Measurements from ENCODE around the gene HS3ST3A1. TPM values are rescaled to one million over a fixed set of nuclear protein-coding genes. Genes with fewer than 3 reads are reported as not detected.

The HS3ST3A1 gene
- total and polyA plus RNA-seq, 5 donors from 2014 or later: 1.8 to 8.3 (median 7.4) TPM

DNA sequence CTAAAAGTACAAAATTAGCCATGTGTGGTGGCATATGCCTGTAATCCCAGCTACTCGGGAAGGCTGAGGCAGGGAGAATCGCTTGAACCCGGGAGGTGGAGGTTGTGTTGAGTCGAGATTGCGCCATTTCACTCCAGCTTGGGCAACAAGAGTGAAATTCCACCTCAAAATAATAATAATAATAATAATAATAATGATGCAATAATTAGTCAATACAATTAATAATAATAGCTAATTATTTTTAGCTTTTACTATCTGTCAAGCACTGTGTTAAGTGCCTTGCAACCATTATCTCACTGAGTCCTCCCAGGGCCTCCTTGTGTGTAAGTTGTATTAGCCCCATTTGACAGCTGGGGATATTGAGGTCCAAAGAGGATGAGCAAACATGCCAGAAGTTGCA is 14.3 kb upstream of the HS3ST3A1 start:
- no peak overlapping the region for H3K27ac Mint-ChIP-seq
- H3K4me1 ChIP-seq (ENCODE audit: control insufficient read depth, insufficient read depth, low read length, poor library complexity, severe bottlenecking): no peaks in the 10 kb centered on the region
- no peak overlapping the region for H3K4me3 Mint-ChIP-seq
- H3K27ac ChIP-seq (ENCODE audit: insufficient read depth, low read length, poor library complexity, severe bottlenecking): no peak overlapping the region
- H3K36me3 Mint-ChIP-seq: no peaks in the 10 kb centered on the region
- H3K27me3 ChIP-seq (ENCODE audit: control insufficient read depth, insufficient read depth, low read length): peaks cover 16% of the 10 kb centered on the region
- ATAC-seq (ENCODE audit: low read depth in 2 of 2) (no peak), DNase-seq (no peak)
- no peak overlapping the region for H3K4me3 ChIP-seq (ENCODE audit: low read depth, low read length)
- peaks cover 0 to 2% of the 10 kb centered on the region in 2 experiments for H3K9me3 ChIP-seq (ENCODE audit: control insufficient read depth in 2 of 2, low read length in 2 of 2)
- H3K4me1 Mint-ChIP-seq: no peaks in the 10 kb centered on the region
- peaks cover 0 to 13% (median 6%) of the 10 kb centered on the region in 7 donors for H3K9me3 Mint-ChIP-seq
- no peaks in the 10 kb centered on the region for H3K36me3 ChIP-seq (ENCODE audit: control insufficient read depth, insufficient read depth, low read length)
- H3K27me3 Mint-ChIP-seq: peaks cover 59% of the 10 kb centered on the region

DNA sequence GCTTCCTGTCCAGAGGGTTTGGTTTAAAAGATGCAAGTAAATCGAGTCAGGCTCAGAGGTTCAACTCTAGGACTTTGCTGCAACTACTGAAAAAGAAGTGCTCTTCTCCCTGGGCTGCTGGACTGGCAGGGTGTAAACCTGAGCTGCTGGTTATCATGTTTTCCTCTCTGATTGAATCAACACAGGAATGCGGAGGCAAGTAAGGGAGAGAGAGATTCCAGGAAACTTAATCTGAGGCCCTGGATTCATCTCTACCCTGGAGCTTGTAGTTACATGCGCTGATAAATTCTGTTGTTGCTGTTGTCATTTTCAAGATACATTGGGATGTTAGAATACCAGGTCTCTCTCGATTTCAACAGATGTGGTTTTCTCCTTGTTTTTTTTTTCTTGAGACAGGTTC is 8.2 kb upstream of the HS3ST3A1 start:
- no peak overlapping the region for H3K4me3 Mint-ChIP-seq
- peaks cover 51% of the 10 kb centered on the region for H3K27me3 Mint-ChIP-seq
- H3K27ac ChIP-seq (ENCODE audit: insufficient read depth, low read length, poor library complexity, severe bottlenecking): no peak overlapping the region

DNA sequence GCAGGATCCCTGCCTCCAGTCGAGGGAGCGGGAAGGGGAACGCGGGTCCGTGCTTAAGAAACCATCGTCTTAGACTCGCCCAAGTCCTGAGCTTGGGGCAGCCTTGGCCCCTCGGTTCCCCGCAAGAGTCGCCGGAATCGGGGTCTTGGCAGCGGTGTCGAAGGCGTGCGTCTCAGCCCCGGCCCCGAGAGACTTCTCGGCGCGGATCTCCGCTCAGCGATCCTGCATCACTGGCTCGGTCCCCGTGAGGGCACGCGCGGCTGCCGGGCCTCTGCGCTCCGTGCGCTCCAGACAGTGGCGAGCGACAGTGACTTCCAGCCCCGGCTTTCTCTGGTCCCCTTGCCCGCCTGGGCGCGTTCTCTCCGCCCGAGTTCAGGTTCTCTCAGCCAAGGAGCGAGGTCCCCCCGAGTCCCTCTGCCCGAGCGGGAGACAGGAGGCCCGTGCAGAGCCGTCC is 380 bp downstream of the HS3ST3A1 start:
- no peaks in the 10 kb centered on the region for H3K36me3 Mint-ChIP-seq
- peaks cover 68% of the 10 kb centered on the region for H3K27me3 Mint-ChIP-seq
- H3K4me3 Mint-ChIP-seq: peak overlapping the region in 1 of 4 donors; percentile 10
- peaks cover 21% of the 10 kb centered on the region for H3K4me1 ChIP-seq (ENCODE audit: control insufficient read depth, insufficient read depth, low read length, poor library complexity, severe bottlenecking)
- no peaks in the 10 kb centered on the region for H3K9me3 ChIP-seq (ENCODE audit: control insufficient read depth in 2 of 2, low read length in 2 of 2)
- H3K27ac Mint-ChIP-seq: no peak overlapping the region
- H3K9me3 Mint-ChIP-seq: peaks cover 0 to 8% (median 0%) of the 10 kb centered on the region in 7 donors
- peaks cover 0 to 13% (median 5%) of the 10 kb centered on the region in 4 donors for H3K4me1 Mint-ChIP-seq
- peak in 1 of 3 donors; percentile 15 for DNase-seq
- peaks cover 27% of the 10 kb centered on the region for H3K27me3 ChIP-seq (ENCODE audit: control insufficient read depth, insufficient read depth, low read length)
- no peaks in the 10 kb centered on the region for H3K36me3 ChIP-seq (ENCODE audit: control insufficient read depth, insufficient read depth, low read length)
- no peak overlapping the region for H3K27ac ChIP-seq (ENCODE audit: insufficient read depth, low read length, poor library complexity, severe bottlenecking)
- ATAC-seq (ENCODE audit: low read depth in 2 of 2): peak in 1 of 2 donors; percentile 24
- no peak overlapping the region for H3K4me3 ChIP-seq (ENCODE audit: low read depth, low read length)

More for the DNA sequence above, 8.2 kb upstream of the HS3ST3A1 start:
- Mint-ChIP-seq H3K4me1 (no peaks in the 10 kb centered on the region), H3K9me3 (peaks cover 0 to 10% (median 2%) of the 10 kb centered on the region in 7 donors), H3K36me3 (no peaks in the 10 kb centered on the region), H3K27ac (no peak overlapping the region)
- Histone ChIP-seq H3K36me3 (ENCODE audit: control insufficient read depth, insufficient read depth, low read length) (no peaks in the 10 kb centered on the region), H3K4me3 (ENCODE audit: low read depth, low read length) (no peak overlapping the region), H3K4me1 (ENCODE audit: control insufficient read depth, insufficient read depth, low read length, poor library complexity, severe bottlenecking) (no peaks in the 10 kb centered on the region), H3K9me3 (ENCODE audit: control insufficient read depth in 2 of 2, low read length in 2 of 2) (peaks cover 0 to 2% of the 10 kb centered on the region in 2 experiments), H3K27me3 (ENCODE audit: control insufficient read depth, insufficient read depth, low read length) (peaks cover 2% of the 10 kb centered on the region)
- no peak for DNase-seq
- ATAC-seq (ENCODE audit: low read depth in 2 of 2): no peak

DNA sequence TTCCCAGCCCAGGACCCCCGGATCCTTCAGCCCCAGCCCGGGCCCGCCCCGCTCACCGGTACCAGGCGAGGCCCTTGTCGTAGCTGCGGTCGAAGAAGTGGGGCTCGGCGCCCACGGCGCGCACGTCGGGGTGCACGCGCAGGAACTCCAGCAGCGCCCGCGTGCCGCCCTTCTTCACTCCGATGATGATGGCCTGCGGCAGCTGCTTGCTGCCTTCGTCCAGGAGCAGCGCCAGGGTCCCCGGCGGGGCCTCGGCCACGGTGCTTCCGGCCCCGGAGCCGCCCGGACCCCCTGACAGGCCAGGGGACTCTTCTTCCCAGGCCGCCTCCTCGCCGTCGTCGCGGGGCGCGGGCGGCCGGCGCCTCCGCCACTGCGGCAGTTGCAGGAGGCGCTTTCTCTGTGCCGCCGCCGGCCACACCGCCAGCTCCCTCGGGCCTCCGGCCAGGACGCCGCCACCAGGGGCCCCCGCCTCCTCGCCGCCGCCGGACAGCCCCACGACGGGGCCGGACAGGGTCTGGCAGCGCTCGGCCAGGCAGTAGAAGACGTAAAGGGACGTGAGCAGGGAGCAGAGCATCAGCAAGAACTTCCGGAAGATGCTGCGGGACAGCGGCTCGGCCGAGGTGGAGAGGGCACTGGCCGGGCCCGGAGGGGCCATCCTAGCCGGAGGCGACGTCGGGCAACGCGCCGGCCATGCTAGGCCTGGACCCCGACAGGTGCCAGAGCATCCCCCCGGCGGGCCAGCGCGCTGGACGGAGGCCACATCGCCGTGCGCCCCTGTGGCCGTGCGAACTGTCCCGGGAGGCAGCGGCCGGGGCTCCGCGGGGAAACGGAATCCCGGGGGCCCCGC is 1.0 kb downstream of the HS3ST3A1 start:
- Histone ChIP-seq H3K4me3 (ENCODE audit: low read depth, low read length) (no peak overlapping the region), H3K9me3 (ENCODE audit: control insufficient read depth in 2 of 2, low read length in 2 of 2) (no peaks in the 10 kb centered on the region), H3K4me1 (ENCODE audit: control insufficient read depth, insufficient read depth, low read length, poor library complexity, severe bottlenecking) (peaks cover 21% of the 10 kb centered on the region), H3K27ac (ENCODE audit: insufficient read depth, low read length, poor library complexity, severe bottlenecking) (no peak overlapping the region), H3K36me3 (ENCODE audit: control insufficient read depth, insufficient read depth, low read length) (no peaks in the 10 kb centered on the region), H3K27me3 (ENCODE audit: control insufficient read depth, insufficient read depth, low read length) (peaks cover 27% of the 10 kb centered on the region)
- ATAC-seq (ENCODE audit: low read depth in 2 of 2) (no peak), DNase-seq (no peak)
- H3K4me1 Mint-ChIP-seq: peaks cover 0 to 13% (median 5%) of the 10 kb centered on the region in 4 donors
- no peaks in the 10 kb centered on the region for H3K36me3 Mint-ChIP-seq
- peaks cover 0 to 7% (median 0%) of the 10 kb centered on the region in 7 donors for H3K9me3 Mint-ChIP-seq
- no peak overlapping the region for H3K27ac Mint-ChIP-seq
- peaks cover 68% of the 10 kb centered on the region for H3K27me3 Mint-ChIP-seq
- no peak overlapping the region for H3K4me3 Mint-ChIP-seq

DNA sequence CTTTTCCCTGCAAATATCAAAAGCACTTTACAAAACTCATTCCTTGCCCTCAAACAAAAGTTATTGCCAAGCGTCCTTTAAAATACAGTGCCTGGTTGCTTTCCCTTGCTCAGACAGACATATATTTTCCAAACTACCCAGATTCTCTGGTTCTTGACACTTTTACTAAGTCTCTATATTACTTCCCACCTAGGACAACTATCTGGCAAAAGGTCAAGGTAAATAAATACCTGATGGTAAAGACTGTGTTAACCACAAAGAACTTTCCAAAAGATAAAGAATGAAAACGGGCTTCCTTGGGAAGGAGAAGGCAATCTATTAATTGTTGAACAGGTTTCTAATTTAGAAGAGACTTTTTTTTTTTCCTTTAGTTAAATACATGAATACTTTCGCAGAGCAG is 1.9 kb downstream of the HS3ST3A1 start:
- H3K36me3 ChIP-seq (ENCODE audit: control insufficient read depth, insufficient read depth, low read length): no peaks in the 10 kb centered on the region
- Mint-ChIP-seq H3K36me3 (no peaks in the 10 kb centered on the region), H3K27me3 (peaks cover 68% of the 10 kb centered on the region), H3K9me3 (peaks cover 0 to 5% (median 0%) of the 10 kb centered on the region in 7 donors), H3K4me1 (peaks cover 2 to 13% (median 6%) of the 10 kb centered on the region in 4 donors), H3K4me3 (peak overlapping the region in 2 of 4 donors; percentile 52 to 56), H3K27ac (no peak overlapping the region)
- H3K27me3 ChIP-seq (ENCODE audit: control insufficient read depth, insufficient read depth, low read length): peaks cover 27% of the 10 kb centered on the region
- ATAC-seq (ENCODE audit: low read depth in 2 of 2) (no peak), DNase-seq (no peak)
- H3K4me3 ChIP-seq (ENCODE audit: low read depth, low read length): no peak overlapping the region
- H3K9me3 ChIP-seq (ENCODE audit: control insufficient read depth in 2 of 2, low read length in 2 of 2): no peaks in the 10 kb centered on the region
- H3K27ac ChIP-seq (ENCODE audit: insufficient read depth, low read length, poor library complexity, severe bottlenecking): no peak overlapping the region
- peaks cover 21% of the 10 kb centered on the region for H3K4me1 ChIP-seq (ENCODE audit: control insufficient read depth, insufficient read depth, low read length, poor library complexity, severe bottlenecking)

DNA sequence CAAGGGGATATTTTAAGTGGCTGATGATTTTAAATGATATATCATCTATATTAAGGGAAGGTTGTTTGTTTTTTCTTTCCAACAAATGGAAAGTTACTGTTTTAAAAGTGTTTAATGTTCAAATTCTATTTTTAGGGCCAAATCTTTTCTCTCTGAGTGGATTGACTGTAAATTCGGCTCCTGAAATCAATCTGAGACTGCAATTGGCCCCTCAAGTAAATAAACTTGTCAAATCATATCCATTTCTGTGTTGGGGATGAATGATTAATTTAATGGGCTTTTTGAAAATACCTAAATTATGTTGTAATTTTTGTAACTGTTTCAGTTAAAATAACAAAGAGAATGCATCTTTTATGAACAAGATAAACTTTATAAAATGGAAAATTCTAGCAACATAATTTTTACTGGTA is 2.6 kb downstream of the HS3ST3A1 start:
- no peaks in the 10 kb centered on the region for H3K36me3 Mint-ChIP-seq
- Histone ChIP-seq H3K4me1 (ENCODE audit: control insufficient read depth, insufficient read depth, low read length, poor library complexity, severe bottlenecking) (peaks cover 21% of the 10 kb centered on the region), H3K27me3 (ENCODE audit: control insufficient read depth, insufficient read depth, low read length) (peaks cover 27% of the 10 kb centered on the region), H3K36me3 (ENCODE audit: control insufficient read depth, insufficient read depth, low read length) (no peaks in the 10 kb centered on the region), H3K9me3 (ENCODE audit: control insufficient read depth in 2 of 2, low read length in 2 of 2) (no peaks in the 10 kb centered on the region), H3K4me3 (ENCODE audit: low read depth, low read length) (no peak overlapping the region), H3K27ac (ENCODE audit: insufficient read depth, low read length, poor library complexity, severe bottlenecking) (no peak overlapping the region)
- no peak overlapping the region for H3K27ac Mint-ChIP-seq
- H3K27me3 Mint-ChIP-seq: peaks cover 64% of the 10 kb centered on the region
- peaks cover 5 to 13% (median 10%) of the 10 kb centered on the region in 4 donors for H3K4me1 Mint-ChIP-seq
- no peak overlapping the region for H3K4me3 Mint-ChIP-seq
- DNase-seq (no peak), ATAC-seq (ENCODE audit: low read depth in 2 of 2) (no peak)
- peaks cover 0 to 4% (median 0%) of the 10 kb centered on the region in 7 donors for H3K9me3 Mint-ChIP-seq

DNA sequence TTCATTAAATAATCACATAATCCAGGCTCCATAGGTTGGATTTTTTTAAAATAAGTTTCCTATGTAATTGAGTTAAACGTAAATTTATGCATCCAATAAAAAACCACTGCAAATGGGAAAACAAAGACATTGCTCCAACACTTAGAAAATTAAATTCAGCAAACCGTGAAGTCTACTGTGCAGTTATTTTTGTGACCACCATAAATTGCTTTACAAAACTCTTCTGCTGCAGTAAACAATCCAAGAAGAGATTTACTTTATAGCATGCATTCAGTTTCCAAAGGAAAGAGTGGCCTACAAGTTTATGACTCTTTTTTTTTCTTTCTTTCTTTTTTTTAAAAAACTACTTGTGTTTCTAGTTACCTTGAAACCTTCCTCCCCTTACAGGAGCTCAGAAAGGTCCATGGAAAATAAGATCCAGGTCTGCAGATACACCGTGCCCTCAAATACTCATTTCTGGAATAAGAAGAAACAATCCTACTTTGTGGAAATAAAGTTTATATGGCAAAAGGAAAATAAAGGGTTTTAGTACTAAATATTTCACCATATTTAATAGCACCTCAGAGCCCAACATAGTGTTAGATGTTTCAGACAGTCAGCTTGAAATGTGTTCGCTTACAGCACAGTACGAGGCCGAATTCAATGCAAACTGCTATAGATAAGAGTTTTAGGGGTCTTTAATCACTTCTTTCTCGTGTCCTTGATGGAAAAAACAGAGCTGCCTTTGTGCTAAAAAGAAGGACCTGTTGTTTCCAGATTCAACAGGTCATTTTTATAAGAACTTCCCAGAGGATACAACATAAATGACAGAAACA is 3.2 kb downstream of the HS3ST3A1 start:
- no peak for DNase-seq
- no peak overlapping the region for H3K4me3 ChIP-seq (ENCODE audit: low read depth, low read length)
- H3K4me1 ChIP-seq (ENCODE audit: control insufficient read depth, insufficient read depth, low read length, poor library complexity, severe bottlenecking): peaks cover 21% of the 10 kb centered on the region
- H3K36me3 Mint-ChIP-seq: no peaks in the 10 kb centered on the region
- no peak overlapping the region for H3K27ac Mint-ChIP-seq
- ATAC-seq (ENCODE audit: low read depth in 2 of 2): no peak
- H3K9me3 ChIP-seq (ENCODE audit: control insufficient read depth in 2 of 2, low read length in 2 of 2): no peaks in the 10 kb centered on the region
- H3K9me3 Mint-ChIP-seq: peaks cover 0 to 4% (median 0%) of the 10 kb centered on the region in 7 donors
- H3K27me3 ChIP-seq (ENCODE audit: control insufficient read depth, insufficient read depth, low read length): peaks cover 25% of the 10 kb centered on the region
- no peak overlapping the region for H3K27ac ChIP-seq (ENCODE audit: insufficient read depth, low read length, poor library complexity, severe bottlenecking)
- H3K36me3 ChIP-seq (ENCODE audit: control insufficient read depth, insufficient read depth, low read length): no peaks in the 10 kb centered on the region
- H3K4me1 Mint-ChIP-seq: peaks cover 5 to 13% (median 10%) of the 10 kb centered on the region in 4 donors
- no peak overlapping the region for H3K4me3 Mint-ChIP-seq
- H3K27me3 Mint-ChIP-seq: peaks cover 58% of the 10 kb centered on the region
